HepG2 (cell line): ENCODE results near the gene TMEM41B. TPM values are rescaled to one million over a fixed set of nuclear protein-coding genes. Genes with fewer than 3 reads are reported as not detected.

Experiments
- SKIL ChIP-seq: sonication (generic); formaldehyde crosslinking; IDR thresholded peaks from 2 replicates; pipeline ENCODE4 v1.8.0; 2022; ENCODE audit warnings: missing genetic modification reagents, mild to moderate bottlenecking, moderate library complexity, borderline replicate concordance
- SMAD3 ChIP-seq: sonication (generic); formaldehyde crosslinking; IDR thresholded peaks from 2 replicates; pipeline ENCODE4 v1.4.0; 2020; ENCODE audit warnings: missing genetic modification reagents
- TIGD3 ChIP-seq: sonication (generic); formaldehyde crosslinking; IDR thresholded peaks from 2 replicates; pipeline ENCODE4 v1.5.1; 2020; ENCODE audit warnings: mild to moderate bottlenecking, missing genetic modification reagents, borderline replicate concordance
- ZBTB2 ChIP-seq: sonication (generic); formaldehyde crosslinking; IDR thresholded peaks from 2 replicates; pipeline ENCODE4 v1.8.0; 2022; ENCODE audit warnings: low read depth, missing genetic modification reagents
- ZNF124 ChIP-seq: sonication (generic); formaldehyde crosslinking; IDR thresholded peaks from 2 replicates; pipeline ENCODE4 v1.4.0; 2020; ENCODE audit warnings: missing genetic modification reagents
- ZNF639 ChIP-seq: conservative IDR thresholded peaks from 2 replicates; pipeline ENCODE4 v1.6.1; 2018; ENCODE audit warnings: missing genetic modification reagents
- ZSCAN31 ChIP-seq: sonication (generic); formaldehyde crosslinking; IDR thresholded peaks from 2 replicates; pipeline ENCODE4 v1.5.0; 2020; ENCODE audit warnings: low read depth, mild to moderate bottlenecking, missing genetic modification reagents
- polyA plus RNA-seq, 8 experiments: library from polyadenylated mRNA; depleted of rRNA in 3 of 8; stranded (reverse) in 7 of 8; unstranded in 1 of 8; fragments of >200 nt; fragmentation: Illumina TruSeq in 4 of 8; extraction: Trizol in 4 of 8; gene quantifications; 2 replicates each; pipeline versions ENCODE4 v1.2.1 to v1.2.3, GENCODE V29; 2011 to 2016; ENCODE audit warnings: low read depth in 4 of 8, missing spikeins in 1 of 8, mixed read lengths in 1 of 8; ENCODE audit not compliant: insufficient read depth in 1 of 8
- total RNA-seq, 5 experiments: library from RNA; depleted of rRNA; stranded (reverse); fragments of >200 nt; fragmentation: Illumina TruSeq; extraction: Trizol; gene quantifications; 2 replicates each; pipeline ENCODE4 v1.2.3, GENCODE V29; 2016; ENCODE audit warnings: low read depth in 1 of 5

TMEM41B gene
- total and polyA plus RNA-seq, 2 of the 13 experiments (the other 11 are each of a cell fraction or from before 2014, with no cell fraction given), result 36.8 to 48.1 TPM

GRCh38 chr11:9265211-9266131 is 48.9 kb downstream of the TMEM41B start, which contains the start of gene DENND5A (continued):
- TF ChIP-seq SKIL (CRISPR knock-in tag) (no peak), ZSCAN31 (no peak), TIGD3 (no peak), SMAD3 (CRISPR knock-in tag) (no peak; the same call in 1 of the 2 replicates), ZNF124 (peak; percentile 39; the same call in 1 of the 2 replicates), ZNF639 (CRISPR knock-in tag) (0 out of 2 replicates have a peak, but pooled peaks have one; percentile 42), ZBTB2 (no peak)
- TF ChIP-seq, all 625 proteins: peak for 162
